Neural progenitor cell (in vitro differentiated cells): ENCODE data around the gene POLR1G. TPM values are rescaled to one million over a fixed set of nuclear protein-coding genes. Genes with fewer than 3 reads are reported as not detected.
"Not testable (repeated sequence)": the region's sequence is repeated elsewhere in the genome, so short reads cannot be mapped to it uniquely, and the experiment has no call there.

Experiments used
- DNase-seq: peaks from one replicate; pipeline ENCODE4 v3.0.0-alpha.2; 2016; ENCODE audit warnings: low spot score
- H2AFZ ChIP-seq: fragments of 200-600 bp; sonication (generic); replicated peaks from 2 replicates; pipeline ENCODE4 v1.6.1; 2016; ENCODE audit warnings: antibody characterized with exemption
- H3F3A ChIP-seq: fragments of 200-600 bp; sonication (generic); 2 replicates; pipeline ENCODE4 v1.6.1; 2016; ENCODE audit warnings: antibody characterized with exemption, low read depth
- H3K27ac ChIP-seq: fragments of 200-600 bp; sonication (generic); 2 replicates; pipeline ENCODE4 v1.5.1; 2016; ENCODE audit warnings: mild to moderate bottlenecking
- H3K27me3 ChIP-seq: fragments of 200-600 bp; sonication (generic); 2 replicates; pipeline ENCODE4 v1.6.1; 2016; ENCODE audit warnings: mild to moderate bottlenecking, moderate library complexity
- H3K36me3 ChIP-seq: fragments of 200-600 bp; sonication (generic); 2 replicates; pipeline ENCODE4 v1.5.1; 2016
- H3K4me1 ChIP-seq: fragments of 200-600 bp; sonication (generic); 2 replicates; pipeline ENCODE4 v1.6.1; 2016; ENCODE audit warnings: mixed run types
- H3K4me2 ChIP-seq: fragments of 200-600 bp; sonication (generic); 2 replicates; pipeline ENCODE4 v1.6.1; 2016
- H3K4me3 ChIP-seq: fragments of 200-600 bp; sonication (generic); 2 replicates; pipeline ENCODE4 v1.5.1; 2016
- H3K79me2 ChIP-seq: fragments of 200-600 bp; sonication (generic); 2 replicates; pipeline ENCODE4 v1.6.1; 2016; ENCODE audit warnings: low read depth
- H3K9ac ChIP-seq: fragments of 200-600 bp; sonication (generic); 2 replicates; pipeline ENCODE4 v1.6.1; 2016
- H3K9me3 ChIP-seq: fragments of 200-600 bp; sonication (generic); 2 replicates; pipeline ENCODE4 v1.5.1; 2016; ENCODE audit warnings: low read depth
- H4K20me1 ChIP-seq: fragments of 200-600 bp; sonication (generic); 2 replicates; pipeline ENCODE4 v1.6.1; 2016; ENCODE audit warnings: low read depth
- H3K27ac Mint-ChIP-seq: 3 replicates; pipeline ENCODE4 v1.8.0; 2021; ENCODE audit warnings: mixed read lengths
- H3K27me3 Mint-ChIP-seq: 2 replicates; pipeline ENCODE4 v1.8.0; 2022; ENCODE audit warnings: low read depth, mild to moderate bottlenecking, inconsistent platforms, moderate library complexity, mixed read lengths; ENCODE audit not compliant: insufficient read depth
- H3K36me3 Mint-ChIP-seq: 3 replicates; pipeline ENCODE4 v1.8.0; 2021; ENCODE audit warnings: mixed read lengths
- H3K4me1 Mint-ChIP-seq: 3 replicates; pipeline ENCODE4 v1.8.0; 2021; ENCODE audit warnings: mixed read lengths
- H3K4me3 Mint-ChIP-seq: 3 replicates; pipeline ENCODE4 v1.8.0; 2021; ENCODE audit warnings: mild to moderate bottlenecking, moderate library complexity, mixed read lengths
- H3K9me3 Mint-ChIP-seq: 3 replicates; pipeline ENCODE4 v1.8.0; 2020; ENCODE audit warnings: mixed read lengths
- EZH2 ChIP-seq: fragments of 200-600 bp; sonication (generic); IDR thresholded peaks from 2 replicates; pipeline ENCODE4 v1.6.1; 2017; ENCODE audit warnings: antibody characterized with exemption, mild to moderate bottlenecking, moderate library complexity
- EZH2phosphoT487 ChIP-seq: fragments of 200-600 bp; sonication (generic); IDR thresholded peaks from 2 replicates; pipeline ENCODE4 v1.6.1; 2017; ENCODE audit warnings: antibody characterized with exemption
- total RNA-seq: library from RNA; depleted of rRNA; stranded (reverse); fragments of >200 nt; gene quantifications from 2 replicates; pipeline ENCODE4 v1.2.3, GENCODE V29; 2015; ENCODE audit warnings: low replicate concordance
- TF ChIP-seq, protein P1 (sequence below): fragments of 200-600 bp; sonication (generic); IDR thresholded peaks from 2 replicates; pipeline ENCODE4 v1.5.1; 2017; ENCODE audit warnings: antibody characterized with exemption, mild to moderate bottlenecking

Gene POLR1G
- total RNA-seq, 1 donor from 2014 or later: 6.8 TPM

DNA sequence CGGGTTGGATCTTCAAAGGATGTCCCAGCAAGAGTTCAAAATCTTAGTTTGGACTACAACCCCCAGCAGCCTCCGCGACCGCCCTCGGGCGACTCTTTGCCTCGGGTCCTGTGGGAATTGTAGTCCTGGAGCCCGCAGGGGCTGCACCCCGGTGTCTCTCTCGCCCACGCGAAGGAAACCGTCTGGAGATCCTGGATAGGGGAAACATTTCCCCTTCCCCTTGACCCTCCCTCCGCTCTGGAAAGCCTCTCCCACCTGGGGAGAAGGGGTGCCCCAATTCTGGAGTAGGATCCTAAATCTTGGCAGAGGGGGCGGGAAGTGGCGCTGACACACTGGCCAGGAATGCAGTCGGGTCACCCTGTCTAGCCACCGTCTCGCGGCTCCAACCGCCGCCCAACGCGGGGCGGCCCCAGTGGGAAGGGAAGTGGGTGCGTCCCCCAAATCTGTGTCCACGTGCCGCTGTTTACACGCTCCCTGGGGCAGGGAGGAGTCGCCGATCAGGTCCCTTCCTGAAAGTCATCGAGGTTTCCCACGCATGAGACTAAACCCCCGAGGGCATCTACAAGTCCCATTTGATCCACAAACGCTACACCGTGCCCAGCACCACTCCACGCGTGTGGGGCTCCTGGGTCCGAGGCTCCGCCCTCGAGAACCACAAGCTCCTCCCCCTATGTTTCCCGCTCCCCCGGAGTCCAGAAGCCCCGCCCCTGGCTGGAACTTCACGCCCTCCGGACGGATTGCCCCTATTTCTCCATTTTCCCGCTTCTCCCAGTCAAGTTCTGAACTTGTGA, 814 bp upstream of the POLR1G start:
- Histone ChIP-seq H3K79me2 (peaks cover 8% of the 10 kb centered on the region), H3K4me2 (peak overlapping the region; percentile 83), H3K9me3 (no peaks in the 10 kb centered on the region), H3K27me3 (peaks cover 39% of the 10 kb centered on the region), H3K9ac (peak overlapping the region; percentile 95), H4K20me1 (peaks cover 28% of the 10 kb centered on the region), H3K36me3 (no peaks in the 10 kb centered on the region), H2AFZ (peak overlapping the region; percentile 98), H3K4me3 (peak overlapping the region; percentile 65), H3K27ac (peak overlapping the region; percentile 98), H3K4me1 (peaks cover 21% of the 10 kb centered on the region), H3F3A (peaks cover 4% of the 10 kb centered on the region)
- TF ChIP-seq EZH2 (no peak), EZH2phosphoT487 (no peak)
- TF ChIP-seq, protein P1, sequence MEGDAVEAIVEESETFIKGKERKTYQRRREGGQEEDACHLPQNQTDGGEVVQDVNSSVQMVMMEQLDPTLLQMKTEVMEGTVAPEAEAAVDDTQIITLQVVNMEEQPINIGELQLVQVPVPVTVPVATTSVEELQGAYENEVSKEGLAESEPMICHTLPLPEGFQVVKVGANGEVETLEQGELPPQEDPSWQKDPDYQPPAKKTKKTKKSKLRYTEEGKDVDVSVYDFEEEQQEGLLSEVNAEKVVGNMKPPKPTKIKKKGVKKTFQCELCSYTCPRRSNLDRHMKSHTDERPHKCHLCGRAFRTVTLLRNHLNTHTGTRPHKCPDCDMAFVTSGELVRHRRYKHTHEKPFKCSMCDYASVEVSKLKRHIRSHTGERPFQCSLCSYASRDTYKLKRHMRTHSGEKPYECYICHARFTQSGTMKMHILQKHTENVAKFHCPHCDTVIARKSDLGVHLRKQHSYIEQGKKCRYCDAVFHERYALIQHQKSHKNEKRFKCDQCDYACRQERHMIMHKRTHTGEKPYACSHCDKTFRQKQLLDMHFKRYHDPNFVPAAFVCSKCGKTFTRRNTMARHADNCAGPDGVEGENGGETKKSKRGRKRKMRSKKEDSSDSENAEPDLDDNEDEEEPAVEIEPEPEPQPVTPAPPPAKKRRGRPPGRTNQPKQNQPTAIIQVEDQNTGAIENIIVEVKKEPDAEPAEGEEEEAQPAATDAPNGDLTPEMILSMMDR: no peak
- H3K27me3 Mint-ChIP-seq: peaks cover 26% of the 10 kb centered on the region
- H3K9me3 Mint-ChIP-seq: no peaks in the 10 kb centered on the region
- DNase-seq: peak; percentile 92
- peak overlapping the region; percentile 99 for H3K27ac Mint-ChIP-seq
- no peaks in the 10 kb centered on the region for H3K36me3 Mint-ChIP-seq
- H3K4me3 Mint-ChIP-seq: peak overlapping the region; percentile 93
- peaks cover 32% of the 10 kb centered on the region for H3K4me1 Mint-ChIP-seq

DNA sequence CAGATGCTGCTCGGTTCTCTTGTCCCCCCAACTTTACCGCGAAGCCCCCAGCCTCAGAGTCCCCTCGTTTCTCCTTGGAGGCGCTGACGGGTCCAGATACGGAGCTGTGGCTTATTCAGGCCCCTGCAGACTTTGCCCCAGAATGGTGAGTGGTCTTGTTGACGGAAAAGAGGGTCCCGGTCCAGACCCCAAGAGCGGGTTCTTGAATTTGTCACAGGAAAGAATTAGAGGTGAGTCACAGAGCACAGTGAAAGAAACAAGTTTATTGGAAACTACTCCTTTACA, 589 bp downstream of the POLR1G start:
- H3K9ac ChIP-seq: peak overlapping the region; percentile 95
- no peak overlapping the region for H2AFZ ChIP-seq
- H3K36me3 ChIP-seq: no peaks in the 10 kb centered on the region
- TF ChIP-seq, protein P1: no peak
- no peak for TF ChIP-seq EZH2phosphoT487
- TF ChIP-seq EZH2: no peak
- H3K9me3 Mint-ChIP-seq: no peaks in the 10 kb centered on the region
- H3K4me3 ChIP-seq: peak overlapping the region; percentile 65
- H3K36me3 Mint-ChIP-seq: no peaks in the 10 kb centered on the region
- H3K4me1 ChIP-seq: peaks cover 21% of the 10 kb centered on the region
- peak overlapping the region; percentile 83 for H3K4me2 ChIP-seq
- peaks cover 8% of the 10 kb centered on the region for H3K79me2 ChIP-seq
- peak overlapping the region; percentile 25 for H3K27ac Mint-ChIP-seq
- H4K20me1 ChIP-seq: peaks cover 20% of the 10 kb centered on the region
- H3F3A ChIP-seq: peaks cover 4% of the 10 kb centered on the region
- H3K4me1 Mint-ChIP-seq: peaks cover 32% of the 10 kb centered on the region
- H3K9me3 ChIP-seq: no peaks in the 10 kb centered on the region
- no peak overlapping the region for H3K27ac ChIP-seq
- no peak for DNase-seq
- peaks cover 32% of the 10 kb centered on the region for H3K27me3 ChIP-seq
- peak overlapping the region; percentile 93 for H3K4me3 Mint-ChIP-seq
- peaks cover 22% of the 10 kb centered on the region for H3K27me3 Mint-ChIP-seq

DNA sequence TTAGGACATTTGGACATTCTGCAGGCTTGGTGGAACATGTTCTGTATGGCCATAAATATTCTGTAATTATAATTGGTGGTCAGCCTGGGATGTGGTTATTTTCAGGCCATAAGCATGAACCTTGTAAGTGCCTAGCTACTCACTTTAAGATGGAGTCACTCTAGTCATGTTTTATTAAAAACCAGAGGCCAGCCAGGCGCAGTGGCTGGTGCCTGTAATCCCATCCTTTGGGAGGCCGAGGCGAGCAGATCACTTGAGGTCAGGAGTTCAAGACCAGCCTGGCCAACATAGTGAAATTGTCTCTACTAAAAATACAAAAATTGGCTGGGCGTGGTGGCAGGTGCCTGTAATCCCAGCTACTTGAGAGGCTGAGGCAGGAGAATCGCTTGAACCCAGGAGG, 1.1 kb downstream of the POLR1G start:
- not testable (repeated sequence) for H3K36me3 Mint-ChIP-seq, H3K79me2 ChIP-seq, H3K9me3 Mint-ChIP-seq, H3F3A ChIP-seq, H3K36me3 ChIP-seq, H3K27ac Mint-ChIP-seq, H3K27ac ChIP-seq, H2AFZ ChIP-seq, H3K9me3 ChIP-seq, DNase-seq
- Mint-ChIP-seq H3K4me3 (peak overlapping the region; percentile 93), H3K4me1 (peaks cover 32% of the 10 kb centered on the region), H3K27me3 (peaks cover 22% of the 10 kb centered on the region)
- Histone ChIP-seq H3K4me1 (peaks cover 18% of the 10 kb centered on the region), H3K9ac (peak overlapping the region; percentile 95), H4K20me1 (peaks cover 15% of the 10 kb centered on the region), H3K4me3 (peak overlapping the region; percentile 65), H3K27me3 (peaks cover 27% of the 10 kb centered on the region), H3K4me2 (peak overlapping the region; percentile 83)

DNA sequence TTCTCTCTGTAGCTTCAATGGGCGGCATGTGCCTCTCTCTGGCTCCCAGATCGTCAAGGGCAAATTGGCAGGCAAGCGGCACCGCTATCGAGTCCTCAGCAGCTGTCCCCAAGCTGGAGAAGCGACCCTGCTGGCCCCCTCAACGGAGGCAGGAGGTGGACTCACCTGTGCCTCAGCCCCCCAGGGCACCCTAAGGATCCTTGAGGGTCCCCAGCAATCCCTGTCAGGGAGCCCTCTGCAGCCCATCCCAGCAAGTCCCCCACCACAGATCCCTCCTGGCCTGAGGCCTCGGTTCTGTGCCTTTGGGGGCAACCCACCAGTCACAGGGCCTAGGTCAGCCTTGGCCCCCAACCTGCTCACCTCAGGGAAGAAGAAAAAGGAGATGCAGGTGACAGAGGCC, 1.7 kb downstream of the POLR1G start:
- H3K4me3 Mint-ChIP-seq: peak overlapping the region; percentile 79
- H3K4me1 Mint-ChIP-seq: peaks cover 29% of the 10 kb centered on the region
- Histone ChIP-seq H3K36me3 (no peaks in the 10 kb centered on the region), H3K4me2 (no peak overlapping the region), H4K20me1 (peaks cover 10% of the 10 kb centered on the region), H3K79me2 (peaks cover 8% of the 10 kb centered on the region), H3K4me1 (peaks cover 15% of the 10 kb centered on the region), H3K27me3 (peaks cover 21% of the 10 kb centered on the region), H3F3A (peaks cover 4% of the 10 kb centered on the region), H3K27ac (no peak overlapping the region), H2AFZ (no peak overlapping the region), H3K9ac (no peak overlapping the region), H3K4me3 (no peak overlapping the region), H3K9me3 (no peaks in the 10 kb centered on the region)
- no peak for TF ChIP-seq EZH2phosphoT487
- TF ChIP-seq, protein P1: no peak
- no peak for TF ChIP-seq EZH2
- H3K36me3 Mint-ChIP-seq: peaks cover 6% of the 10 kb centered on the region
- H3K27ac Mint-ChIP-seq: no peak overlapping the region
- H3K9me3 Mint-ChIP-seq: no peaks in the 10 kb centered on the region
- peaks cover 20% of the 10 kb centered on the region for H3K27me3 Mint-ChIP-seq
- no peak for DNase-seq
